ENCODE measurements around the gene PXDN.

DNA sequence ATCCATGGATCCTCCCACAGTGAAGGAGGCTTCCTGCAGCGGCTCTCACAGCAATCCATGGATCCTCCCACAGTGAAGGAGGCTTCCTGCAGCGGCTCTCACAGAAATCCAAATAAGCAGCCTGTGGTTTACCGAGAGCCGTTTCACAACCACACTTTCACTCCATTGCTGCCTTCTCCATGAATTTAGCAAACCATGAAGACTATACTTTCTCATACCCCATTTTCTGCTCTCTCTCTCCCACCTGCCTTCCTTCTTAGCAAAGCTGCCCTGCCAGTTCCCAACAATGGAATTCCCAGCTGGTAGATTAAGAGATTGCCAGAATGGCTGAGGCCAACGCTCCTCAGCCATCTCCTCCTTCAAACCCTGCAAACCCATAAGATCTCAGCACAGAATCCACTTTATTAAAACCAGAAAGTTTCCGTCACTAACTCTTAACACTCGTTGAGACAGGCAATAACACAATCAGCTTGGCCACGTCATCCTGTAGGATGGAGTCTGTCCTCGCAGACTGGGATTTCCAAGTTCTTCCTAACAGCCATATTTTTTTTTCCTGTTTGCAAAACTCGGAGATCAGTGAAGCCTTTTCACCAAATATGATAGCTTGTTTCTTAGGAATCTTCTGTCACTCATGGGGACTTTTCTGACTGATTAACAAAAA, 162.2 kb downstream of the PXDN start:
- TF ChIP-seq POLR2A (IDR thresholded peaks at IDR 0.05), result no peak
- TF ChIP-seq, protein P1, sequence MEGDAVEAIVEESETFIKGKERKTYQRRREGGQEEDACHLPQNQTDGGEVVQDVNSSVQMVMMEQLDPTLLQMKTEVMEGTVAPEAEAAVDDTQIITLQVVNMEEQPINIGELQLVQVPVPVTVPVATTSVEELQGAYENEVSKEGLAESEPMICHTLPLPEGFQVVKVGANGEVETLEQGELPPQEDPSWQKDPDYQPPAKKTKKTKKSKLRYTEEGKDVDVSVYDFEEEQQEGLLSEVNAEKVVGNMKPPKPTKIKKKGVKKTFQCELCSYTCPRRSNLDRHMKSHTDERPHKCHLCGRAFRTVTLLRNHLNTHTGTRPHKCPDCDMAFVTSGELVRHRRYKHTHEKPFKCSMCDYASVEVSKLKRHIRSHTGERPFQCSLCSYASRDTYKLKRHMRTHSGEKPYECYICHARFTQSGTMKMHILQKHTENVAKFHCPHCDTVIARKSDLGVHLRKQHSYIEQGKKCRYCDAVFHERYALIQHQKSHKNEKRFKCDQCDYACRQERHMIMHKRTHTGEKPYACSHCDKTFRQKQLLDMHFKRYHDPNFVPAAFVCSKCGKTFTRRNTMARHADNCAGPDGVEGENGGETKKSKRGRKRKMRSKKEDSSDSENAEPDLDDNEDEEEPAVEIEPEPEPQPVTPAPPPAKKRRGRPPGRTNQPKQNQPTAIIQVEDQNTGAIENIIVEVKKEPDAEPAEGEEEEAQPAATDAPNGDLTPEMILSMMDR (IDR thresholded peaks at IDR 0.05), result no peak
